ENCODE measurements around the gene SFSWAP. TPM values are rescaled to one million over a fixed set of nuclear protein-coding genes. Genes with fewer than 3 reads are reported as not detected.

SFSWAP gene
- total RNA-seq, 2 donors from 2014 or later, result 31.6 to 45.8 TPM

DNA sequence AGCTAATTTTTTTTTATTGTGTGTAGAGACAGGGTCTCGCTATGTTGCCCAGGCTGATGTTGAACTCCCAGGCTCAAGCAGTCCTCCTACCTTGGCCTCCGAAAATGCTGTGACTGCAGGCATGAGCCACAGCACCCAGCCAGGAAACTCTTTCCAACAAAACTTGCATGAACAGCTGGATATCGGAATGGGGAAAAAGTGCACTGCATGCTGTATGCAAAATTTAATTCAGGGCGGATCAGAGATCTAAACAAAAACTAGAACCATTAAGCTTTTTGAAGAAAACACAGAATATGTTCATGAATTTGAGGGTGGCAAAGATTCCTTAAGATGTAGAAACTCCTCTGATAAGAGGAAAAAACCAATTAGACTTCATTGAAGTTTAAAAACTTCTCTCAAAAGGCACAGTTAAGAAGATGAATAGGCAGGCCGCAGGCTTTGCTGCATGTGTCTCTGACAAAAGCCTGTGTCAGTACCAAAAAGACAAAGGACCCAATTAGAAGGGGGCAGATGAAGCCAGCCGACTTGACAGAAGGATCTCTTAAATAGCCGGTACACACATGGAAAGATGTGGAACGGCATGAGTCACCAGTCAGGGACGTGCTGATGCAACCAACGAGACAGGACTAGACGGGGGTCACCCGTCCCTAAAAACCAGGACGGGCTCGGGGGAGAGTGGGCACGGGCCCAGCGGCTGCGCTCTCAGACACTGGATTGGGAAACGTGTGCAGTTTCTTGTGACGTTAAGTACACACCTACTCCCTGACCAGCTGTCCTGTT is 82.5 kb downstream of the SFSWAP start:
- H3K9me3 ChIP-seq, result no peaks in the 10 kb centered on the region
- H3K27me3 ChIP-seq, result no peaks in the 10 kb centered on the region
- no peak overlapping the region for H3K4me3 ChIP-seq
- no peak for TF ChIP-seq POLR2A (IDR thresholded peaks at IDR 0.05)
- TF ChIP-seq, protein P1, sequence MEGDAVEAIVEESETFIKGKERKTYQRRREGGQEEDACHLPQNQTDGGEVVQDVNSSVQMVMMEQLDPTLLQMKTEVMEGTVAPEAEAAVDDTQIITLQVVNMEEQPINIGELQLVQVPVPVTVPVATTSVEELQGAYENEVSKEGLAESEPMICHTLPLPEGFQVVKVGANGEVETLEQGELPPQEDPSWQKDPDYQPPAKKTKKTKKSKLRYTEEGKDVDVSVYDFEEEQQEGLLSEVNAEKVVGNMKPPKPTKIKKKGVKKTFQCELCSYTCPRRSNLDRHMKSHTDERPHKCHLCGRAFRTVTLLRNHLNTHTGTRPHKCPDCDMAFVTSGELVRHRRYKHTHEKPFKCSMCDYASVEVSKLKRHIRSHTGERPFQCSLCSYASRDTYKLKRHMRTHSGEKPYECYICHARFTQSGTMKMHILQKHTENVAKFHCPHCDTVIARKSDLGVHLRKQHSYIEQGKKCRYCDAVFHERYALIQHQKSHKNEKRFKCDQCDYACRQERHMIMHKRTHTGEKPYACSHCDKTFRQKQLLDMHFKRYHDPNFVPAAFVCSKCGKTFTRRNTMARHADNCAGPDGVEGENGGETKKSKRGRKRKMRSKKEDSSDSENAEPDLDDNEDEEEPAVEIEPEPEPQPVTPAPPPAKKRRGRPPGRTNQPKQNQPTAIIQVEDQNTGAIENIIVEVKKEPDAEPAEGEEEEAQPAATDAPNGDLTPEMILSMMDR (IDR thresholded peaks at IDR 0.05), result no peak
- ATAC-seq (no peak), DNase-seq (no peak)
- peaks cover 0 to 19% of the 10 kb centered on the region in 2 donors for H3K36me3 ChIP-seq (replicated peaks in 1 of 2; ENCODE audit: insufficient read depth in 1 of 2, low read depth in 2 of 2)
- intact Hi-C loops (cut with DNase I), result no loop called here
- H3K27ac ChIP-seq, result no peak overlapping the region
- 90 to 92% methylated on average over 19 of the region's 19 CpGs for WGBS, 2 donors
- H3K4me1 ChIP-seq, result no peaks in the 10 kb centered on the region

DNA sequence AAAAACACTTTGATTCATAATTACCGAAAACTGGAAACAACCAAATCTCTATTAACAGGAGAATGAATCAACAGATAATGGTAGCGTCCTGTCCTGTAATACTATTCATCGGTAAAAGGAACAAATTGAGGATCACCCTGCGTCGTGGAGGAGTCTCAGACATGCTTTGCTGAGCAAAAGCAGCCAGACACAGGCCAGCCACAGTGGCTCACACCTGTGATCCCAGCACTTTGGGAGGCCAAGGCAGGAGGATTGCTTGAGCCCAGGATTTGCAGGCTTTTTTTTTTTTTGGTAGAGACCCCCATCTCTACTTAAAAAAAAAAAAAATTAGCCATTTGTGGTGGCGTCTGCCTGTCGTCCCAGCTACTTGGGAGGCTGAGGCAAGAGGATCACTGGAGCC is 83.2 kb downstream of the SFSWAP start:
- H3K9me3 ChIP-seq, result no peaks in the 10 kb centered on the region
- intact Hi-C loops (cut with DNase I), result no loop called here
- 92 to 95% methylated on average over 7 of the region's 7 CpGs for WGBS, 2 donors
- TF ChIP-seq, protein P1 (IDR thresholded peaks at IDR 0.05), result no peak
- TF ChIP-seq POLR2A (IDR thresholded peaks at IDR 0.05), result no peak
- ATAC-seq (no peak), DNase-seq (no peak)
- H3K27ac ChIP-seq, result no peak overlapping the region
- peaks cover 0 to 19% of the 10 kb centered on the region in 2 donors for H3K36me3 ChIP-seq (replicated peaks in 1 of 2; ENCODE audit: insufficient read depth in 1 of 2, low read depth in 2 of 2)
- H3K4me3 ChIP-seq, result no peak overlapping the region
- H3K27me3 ChIP-seq, result no peaks in the 10 kb centered on the region
- no peaks in the 10 kb centered on the region for H3K4me1 ChIP-seq

GRCh38 chr12:131794573-131794972 is 83.7 kb downstream of the SFSWAP start:
- TF ChIP-seq POLR2A (IDR thresholded peaks at IDR 0.05), result no peak
- TF ChIP-seq, protein P1 (IDR thresholded peaks at IDR 0.05), result no peak
- 79 to 92% methylated on average over 10 of the region's 10 CpGs for WGBS, 2 donors
- Histone ChIP-seq H3K4me1 (no peaks in the 10 kb centered on the region), H3K4me3 (no peak overlapping the region), H3K27me3 (no peaks in the 10 kb centered on the region), H3K27ac (no peak overlapping the region), H3K36me3 (replicated peaks in 1 of 2; ENCODE audit: insufficient read depth in 1 of 2, low read depth in 2 of 2) (peaks cover 0 to 21% of the 10 kb centered on the region in 2 donors), H3K9me3 (no peaks in the 10 kb centered on the region)
- no peak for DNase-seq
- intact Hi-C loops (cut with DNase I), result no loop called here
- no peak for ATAC-seq

DNA sequence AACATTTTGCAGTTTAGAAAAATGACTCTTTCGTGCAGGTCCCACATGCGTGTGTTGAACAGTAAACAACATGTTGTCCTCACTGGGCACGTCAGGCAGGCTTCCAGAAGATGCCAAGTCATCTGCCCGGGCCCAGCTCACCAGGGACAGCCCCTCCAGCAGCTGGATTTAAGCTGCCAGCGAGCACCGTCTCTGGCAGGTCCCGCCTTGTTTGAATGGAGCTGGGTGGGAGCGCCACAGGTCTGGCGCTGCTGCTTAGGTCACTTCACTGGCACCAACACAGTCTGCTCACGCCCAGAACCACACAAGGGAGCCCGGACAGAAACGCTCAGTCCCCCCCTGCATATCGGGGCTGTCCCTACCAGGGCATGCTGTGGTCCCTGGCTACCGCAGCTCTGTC is 84.2 kb downstream of the SFSWAP start:
- ATAC-seq, result no peak
- Histone ChIP-seq H3K36me3 (replicated peaks in 1 of 2; ENCODE audit: insufficient read depth in 1 of 2, low read depth in 2 of 2) (peaks cover 0 to 21% of the 10 kb centered on the region in 2 donors), H3K4me1 (no peaks in the 10 kb centered on the region), H3K27ac (no peak overlapping the region), H3K4me3 (no peak overlapping the region), H3K9me3 (no peaks in the 10 kb centered on the region), H3K27me3 (no peaks in the 10 kb centered on the region)
- TF ChIP-seq POLR2A (IDR thresholded peaks at IDR 0.05), result no peak
- TF ChIP-seq, protein P1 (IDR thresholded peaks at IDR 0.05), result no peak
- WGBS, 2 donors, result 87 to 97% methylated on average over 7 to 14 of the region's 14 CpGs
- no peak for DNase-seq
- intact Hi-C loops (cut with DNase I), result no loop called here
